Right lobe of liver (tissue), 4 donors: ENCODE results near the gene ALLC.

Source experiments
- POLR2A ChIP-seq: fragments of 450-650 bp; IDR thresholded peaks from one replicate; pipeline ENCODE4 v1.6.1; 2017; ENCODE audit warnings: antibody characterized with exemption, mild to moderate bottlenecking
- TF ChIP-seq, protein P1 (sequence below), 4 donors: fragments of 200-600 bp in 3 of 4; fragments of 450-650 bp in 1 of 4; IDR thresholded peaks; one replicate each; pipeline versions ENCODE4 v1.5.1 to v1.8.0; 2016 to 2022; ENCODE audit warnings: antibody characterized with exemption in 4 of 4, mild to moderate bottlenecking in 2 of 4
- donor health status: DM: no; HTN: no; CAD: no.
- donor health status: DM: no; HTN: no; CAD: no.
- donor health status: DM: no; HTN: yes; CAD: no.

DNA sequence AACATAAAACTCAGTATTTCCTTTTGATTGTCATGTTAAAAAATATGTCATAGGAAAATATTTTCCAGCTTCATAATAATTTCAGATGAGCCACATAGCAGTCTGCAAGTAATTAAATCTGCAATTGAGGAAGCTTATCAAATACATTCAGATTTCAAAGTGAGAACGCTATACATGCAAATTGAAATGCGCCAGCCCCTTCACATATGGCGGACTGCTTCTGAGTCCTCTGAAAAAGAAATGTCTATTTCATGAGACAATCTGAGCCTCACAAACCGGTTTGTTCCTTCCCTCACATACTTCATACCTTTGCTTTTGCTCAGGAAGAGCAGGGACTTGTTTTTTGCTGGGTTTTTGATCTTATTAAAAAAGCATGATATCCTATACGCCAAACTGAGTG lies 43.1 kb downstream of the ALLC start:
- TF ChIP-seq, protein P1, sequence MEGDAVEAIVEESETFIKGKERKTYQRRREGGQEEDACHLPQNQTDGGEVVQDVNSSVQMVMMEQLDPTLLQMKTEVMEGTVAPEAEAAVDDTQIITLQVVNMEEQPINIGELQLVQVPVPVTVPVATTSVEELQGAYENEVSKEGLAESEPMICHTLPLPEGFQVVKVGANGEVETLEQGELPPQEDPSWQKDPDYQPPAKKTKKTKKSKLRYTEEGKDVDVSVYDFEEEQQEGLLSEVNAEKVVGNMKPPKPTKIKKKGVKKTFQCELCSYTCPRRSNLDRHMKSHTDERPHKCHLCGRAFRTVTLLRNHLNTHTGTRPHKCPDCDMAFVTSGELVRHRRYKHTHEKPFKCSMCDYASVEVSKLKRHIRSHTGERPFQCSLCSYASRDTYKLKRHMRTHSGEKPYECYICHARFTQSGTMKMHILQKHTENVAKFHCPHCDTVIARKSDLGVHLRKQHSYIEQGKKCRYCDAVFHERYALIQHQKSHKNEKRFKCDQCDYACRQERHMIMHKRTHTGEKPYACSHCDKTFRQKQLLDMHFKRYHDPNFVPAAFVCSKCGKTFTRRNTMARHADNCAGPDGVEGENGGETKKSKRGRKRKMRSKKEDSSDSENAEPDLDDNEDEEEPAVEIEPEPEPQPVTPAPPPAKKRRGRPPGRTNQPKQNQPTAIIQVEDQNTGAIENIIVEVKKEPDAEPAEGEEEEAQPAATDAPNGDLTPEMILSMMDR (IDR thresholded peaks at IDR 0.05), result no peak
- no peak for TF ChIP-seq POLR2A
